ENCODE measurements around the gene RPL7A.

The RPL7A gene

DNA sequence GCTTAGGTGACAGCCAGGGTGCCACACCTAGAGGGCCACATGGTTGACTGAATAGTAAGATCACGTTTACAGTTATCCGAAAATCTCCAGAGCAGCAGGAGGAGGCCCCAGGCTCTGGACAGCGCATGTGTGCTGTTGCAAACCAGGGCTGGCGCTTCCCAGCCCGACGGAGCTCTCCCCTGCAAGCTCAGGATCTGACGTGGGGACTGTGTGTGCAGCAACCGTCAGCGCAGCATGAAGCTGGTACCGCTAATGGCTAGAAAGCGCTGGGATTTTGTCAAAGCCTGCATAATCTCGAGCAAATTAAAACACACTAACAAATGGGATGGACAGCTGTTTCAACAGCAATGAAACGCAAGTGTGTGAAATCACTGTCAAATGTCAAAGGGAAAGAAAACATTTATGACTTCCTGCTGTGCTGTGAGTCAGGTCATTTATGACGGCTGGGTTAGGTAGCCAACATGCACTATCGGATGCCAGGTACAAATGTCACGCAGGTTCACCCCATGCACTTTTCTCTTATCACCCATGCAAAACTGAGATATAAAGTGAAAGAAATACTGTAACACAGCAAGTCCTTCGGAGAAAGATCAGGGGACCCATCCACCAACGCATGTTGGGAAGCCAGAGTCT is 20.3 kb downstream of the RPL7A start:
- no peaks in the 10 kb centered on the region for H3K27me3 ChIP-seq
- H3K4me1 ChIP-seq: peaks cover 0 to 62% (median 51%) of the 10 kb centered on the region in 4 donors
- peaks cover 34 to 59% (median 53%) of the 10 kb centered on the region in 3 donors for H3K36me3 ChIP-seq
- H3K27ac ChIP-seq: no peak overlapping the region
- no peaks in the 10 kb centered on the region for H3K9me3 ChIP-seq
- intact Hi-C loops (cut with DNase I; ENCODE audit: low total_unique reads): no loop called here
- TF ChIP-seq CTCF (IDR thresholded peaks at IDR 0.05): no peak
- H3K4me3 ChIP-seq: no peak overlapping the region
- DNase-seq: no peak

- H3K4me1 ChIP-seq: peaks cover 0 to 72% (median 59%) of the 10 kb centered on the region in 4 donors
- DNase-seq: no peak
- no peak for TF ChIP-seq CTCF (IDR thresholded peaks at IDR 0.05)
- no peaks in the 10 kb centered on the region for H3K9me3 ChIP-seq
- intact Hi-C loops (cut with DNase I; ENCODE audit: low total_unique reads): no loop called here
- no peak overlapping the region for H3K4me3 ChIP-seq
- peaks cover 24 to 49% (median 45%) of the 10 kb centered on the region in 3 donors for H3K36me3 ChIP-seq
- no peak overlapping the region for H3K27ac ChIP-seq
- no peaks in the 10 kb centered on the region for H3K27me3 ChIP-seq
Observed at GRCh38 chr9:133369422-133369821, 21.4 kb downstream of the RPL7A start.

DNA sequence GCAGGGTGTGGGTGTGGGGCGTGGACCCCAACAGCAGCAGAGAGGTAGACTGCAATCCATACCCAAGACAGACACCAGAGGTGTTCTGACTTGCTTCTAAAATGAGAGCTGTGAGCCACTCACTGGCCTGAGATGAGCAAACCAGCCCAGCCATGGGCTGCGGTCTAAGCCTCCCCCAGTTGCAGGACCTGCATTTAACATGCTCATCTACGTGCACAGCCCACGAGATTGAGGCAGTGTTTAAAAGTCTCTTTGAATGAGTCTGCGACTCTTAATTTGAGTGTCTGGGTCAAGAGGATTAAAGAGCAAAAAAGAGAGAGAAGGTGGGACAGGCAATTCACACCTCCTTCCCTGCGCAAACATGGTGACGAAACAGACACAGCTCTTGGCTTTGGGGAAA is 21.9 kb downstream of the RPL7A start:
- peaks cover 19 to 44% (median 40%) of the 10 kb centered on the region in 3 donors for H3K36me3 ChIP-seq
- H3K4me3 ChIP-seq: no peak overlapping the region
- TF ChIP-seq CTCF (IDR thresholded peaks at IDR 0.05): no peak
- intact Hi-C loops (cut with DNase I; ENCODE audit: low total_unique reads): no loop called here
- DNase-seq: no peak
- H3K27me3 ChIP-seq: no peaks in the 10 kb centered on the region
- peaks cover 0 to 77% (median 63%) of the 10 kb centered on the region in 4 donors for H3K4me1 ChIP-seq
- H3K27ac ChIP-seq: no peak overlapping the region
- H3K9me3 ChIP-seq: no peaks in the 10 kb centered on the region

GRCh38 chr9:133370685-133371084 is 22.7 kb downstream of the RPL7A start:
- H3K27me3 ChIP-seq: no peaks in the 10 kb centered on the region
- H3K4me3 ChIP-seq: no peak overlapping the region
- intact Hi-C loops (cut with DNase I; ENCODE audit: low total_unique reads): no loop called here
- no peak for TF ChIP-seq CTCF (IDR thresholded peaks at IDR 0.05)
- no peaks in the 10 kb centered on the region for H3K9me3 ChIP-seq
- H3K36me3 ChIP-seq: peaks cover 14 to 36% (median 32%) of the 10 kb centered on the region in 3 donors
- H3K4me1 ChIP-seq: peaks cover 0 to 77% (median 64%) of the 10 kb centered on the region in 4 donors
- no peak for DNase-seq
- no peak overlapping the region for H3K27ac ChIP-seq

- no peaks in the 10 kb centered on the region for H3K27me3 ChIP-seq
- intact Hi-C loops (cut with DNase I; ENCODE audit: low total_unique reads): no loop called here
- peaks cover 0 to 77% (median 64%) of the 10 kb centered on the region in 4 donors for H3K4me1 ChIP-seq
- H3K27ac ChIP-seq: no peak overlapping the region
- H3K36me3 ChIP-seq: peaks cover 8 to 30% (median 26%) of the 10 kb centered on the region in 3 donors
- DNase-seq: no peak
- TF ChIP-seq CTCF (IDR thresholded peaks at IDR 0.05): no peak
- no peaks in the 10 kb centered on the region for H3K9me3 ChIP-seq
- no peak overlapping the region for H3K4me3 ChIP-seq
Observed at GRCh38 chr9:133371261-133371711, 23.3 kb downstream of the RPL7A start.

Measured in tibial artery (tissue), 4 donors.